Stimulated activated CD4-positive, alpha-beta T cell treated with anti-CD3 and anti-CD28 coated beads, Interleukin-4, amount 100 ng/mL, for 4 hours (primary cell): Measurements from ENCODE around the gene VPS25.
"Not testable (repeated sequence)": the region's sequence is repeated elsewhere in the genome, so short reads cannot be mapped to it uniquely, and the experiment has no call there.

ENCODE experiments used
- DNase-seq, 2 experiments: peaks; one replicate each; pipeline ENCODE4 v3.0.0-alpha.2; 2020

VPS25 gene

GRCh38 chr17:42769964-42770363 is 3.3 kb upstream of the VPS25 start:
- DNase-seq: not testable (repeated sequence)

GRCh38 chr17:42772945-42773289 is 332 bp upstream of the VPS25 start:
- no peak for DNase-seq

GRCh38 chr17:42774066-42774745 is 957 bp downstream of the VPS25 start:
- no peak for DNase-seq

GRCh38 chr17:42775534-42776098 is 2.4 kb downstream of the VPS25 start:
- DNase-seq: no peak

GRCh38 chr17:42778570-42778969 is 5.3 kb downstream of the VPS25 start:
- no peak for DNase-seq

GRCh38 chr17:42779304-42779935 is 6.2 kb downstream of the VPS25 start:
- DNase-seq: no peak

- DNase-seq: no peak
Observed at GRCh38 chr17:42779936-42780850, 6.9 kb downstream of the VPS25 start, which contains the start of gene WNK4. Gene WNK4 (plus strand): TSS chr17:42780610. CDS start chr17:42780699, 89 bp downstream.

GRCh38 chr17:42780851-42781638 is 7.8 kb downstream of the VPS25 start:
- DNase-seq: no peak

- no peak for DNase-seq
Observed at GRCh38 chr17:42781639-42782165, 8.5 kb downstream of the VPS25 start.

GRCh38 chr17:42782166-42783061 is 9.2 kb downstream of the VPS25 start:
- DNase-seq: no peak

GRCh38 chr17:42783062-42783790 is 10.0 kb downstream of the VPS25 start:
- DNase-seq: no peak

- DNase-seq: no peak
Observed at GRCh38 chr17:42783791-42784138, 10.5 kb downstream of the VPS25 start.

GRCh38 chr17:42784409-42784808 is 11.2 kb downstream of the VPS25 start:
- DNase-seq: no peak

GRCh38 chr17:42784811-42785592 is 11.8 kb downstream of the VPS25 start:
- peak in 1 of 2 experiments; percentile 47 for DNase-seq

GRCh38 chr17:42787266-42787665 is 14.0 kb downstream of the VPS25 start:
- DNase-seq: no peak

GRCh38 chr17:42791948-42792347 is 18.7 kb downstream of the VPS25 start:
- DNase-seq: no peak

- DNase-seq: no peak
Observed at GRCh38 chr17:42792545-42792944, 19.3 kb downstream of the VPS25 start.

- DNase-seq: no peak
Observed at GRCh38 chr17:42795061-42795460, 21.8 kb downstream of the VPS25 start.

GRCh38 chr17:42795465-42795864 is 22.2 kb downstream of the VPS25 start:
- DNase-seq: no peak
